ENCODE measurements around the gene ABCB6. TPM values are rescaled to one million over a fixed set of nuclear protein-coding genes. Genes with fewer than 3 reads are reported as not detected.

The ABCB6 gene
- total RNA-seq, 1 donor from 2014 or later = 27.3 TPM

DNA sequence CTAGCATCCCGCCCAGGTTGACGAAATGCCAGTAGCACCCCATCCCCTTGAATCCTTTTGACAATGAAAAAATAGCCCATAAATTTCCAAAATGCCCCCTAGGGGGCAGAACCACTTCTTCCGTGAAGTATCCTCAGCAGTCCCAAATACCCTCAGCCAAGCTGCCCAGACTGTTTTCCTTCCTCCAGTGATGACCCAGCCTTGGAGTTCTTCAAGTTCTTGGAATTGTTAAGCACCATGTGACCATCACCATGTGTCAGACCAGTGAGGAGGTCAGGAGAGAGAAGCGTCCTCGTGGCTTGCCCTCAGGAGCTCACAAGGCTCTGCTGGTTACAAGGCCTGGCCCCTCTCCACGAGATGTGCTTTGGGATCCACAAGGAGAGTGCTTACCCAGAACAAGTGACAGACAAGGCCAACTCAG lies 47.5 kb downstream of the ABCB6 start:
- peak; percentile 12 to 68 for DNase-seq (ENCODE audit: low read depth in 2 of 2)

- DNase-seq (ENCODE audit: low read depth in 2 of 2) = no peak
Observed at GRCh38 chr2:219169930-219170654, 48.7 kb downstream of the ABCB6 start, which contains the start of gene SLC23A3. Gene SLC23A3, minus strand, starts transcription at chr2:219170029. Its CDS starts 45 bp downstream, at chr2:219169984.

GRCh38 chr2:219168932-219169331 lies 49.8 kb downstream of the ABCB6 start:
- DNase-seq (ENCODE audit: low read depth in 2 of 2) = no peak

DNA sequence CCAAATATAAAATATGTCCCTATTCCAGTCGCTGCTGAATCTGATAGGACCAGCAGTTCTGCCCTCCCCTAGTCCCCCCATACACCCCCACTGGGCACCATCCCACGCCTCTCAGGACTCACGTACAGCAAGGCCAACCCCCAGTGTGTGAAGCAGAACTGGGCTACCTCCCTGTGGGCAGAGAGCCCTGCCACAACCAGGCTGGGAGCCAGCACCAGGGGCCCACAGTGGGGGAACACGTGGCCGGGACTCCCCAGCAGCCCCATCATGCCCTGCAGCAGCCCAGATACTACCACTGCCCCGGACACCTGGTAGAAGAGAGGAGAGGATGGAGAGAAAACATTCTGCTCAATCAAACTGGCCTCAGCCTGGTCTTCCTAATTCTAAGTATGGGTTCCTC lies 50.2 kb downstream of the ABCB6 start:
- no peak for DNase-seq (ENCODE audit: low read depth in 2 of 2)

DNA sequence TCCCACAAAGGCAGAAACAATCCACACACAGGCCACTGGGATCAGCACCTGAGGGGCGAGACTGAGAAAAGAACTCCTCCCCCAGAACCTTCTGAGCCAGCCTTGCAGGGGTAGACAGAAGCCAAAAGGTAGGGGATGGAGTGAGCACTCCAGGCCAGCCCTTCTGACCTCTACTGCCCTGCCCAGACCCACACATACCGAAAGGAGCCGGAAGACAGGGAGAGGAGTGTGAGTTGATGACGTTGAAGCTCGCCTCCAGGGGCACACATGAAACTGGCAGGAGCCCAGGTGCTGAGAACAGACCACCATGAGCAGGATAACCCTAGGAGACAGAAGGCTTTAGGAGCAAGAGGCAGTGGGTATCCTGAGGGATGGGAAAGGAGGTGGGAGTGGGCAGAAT lies 50.8 kb downstream of the ABCB6 start:
- DNase-seq (ENCODE audit: low read depth in 2 of 2) = no peak

DNA sequence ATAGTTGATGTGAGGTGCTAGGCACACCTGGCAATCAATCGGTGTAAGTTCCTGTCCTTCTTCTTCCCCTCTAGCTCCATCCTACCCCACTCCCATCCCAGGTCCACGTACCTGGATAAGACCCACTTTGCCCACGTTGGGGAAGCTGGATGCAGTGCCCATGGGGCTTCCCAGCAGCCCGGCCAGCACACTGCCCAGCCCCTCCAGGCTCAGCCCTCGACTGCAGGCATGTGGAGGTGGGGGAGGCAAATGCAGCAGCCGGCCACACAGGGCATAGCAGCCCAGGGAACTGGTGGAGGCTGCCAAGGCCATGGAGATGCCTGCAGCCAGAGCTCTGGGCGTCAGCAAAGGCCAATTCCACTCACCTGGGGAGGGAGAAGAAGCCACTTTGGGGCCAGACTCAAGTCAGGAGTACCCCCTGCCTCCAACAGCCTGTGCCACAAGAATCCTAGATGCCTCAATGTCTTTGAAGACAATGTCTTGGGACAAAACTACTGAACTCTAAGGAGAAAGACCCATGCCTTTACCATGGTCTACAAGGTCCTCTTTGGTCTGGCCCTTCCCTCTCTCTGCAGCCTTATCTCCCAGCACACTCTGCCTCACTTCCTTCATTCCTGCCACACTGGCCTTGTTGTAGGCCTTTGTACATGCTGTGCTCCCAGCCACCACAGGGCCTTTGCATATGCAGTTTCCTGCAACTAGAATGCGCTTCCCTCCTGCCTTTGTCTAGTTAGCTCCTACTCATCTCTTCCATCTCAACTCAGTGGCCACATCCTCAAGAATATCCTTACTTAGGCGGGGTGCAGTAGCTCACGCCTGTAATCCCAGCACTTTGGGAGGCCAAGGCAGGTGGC lies 53.5 kb downstream of the ABCB6 start:
- DNase-seq (ENCODE audit: low read depth in 2 of 2) = no peak

DNA sequence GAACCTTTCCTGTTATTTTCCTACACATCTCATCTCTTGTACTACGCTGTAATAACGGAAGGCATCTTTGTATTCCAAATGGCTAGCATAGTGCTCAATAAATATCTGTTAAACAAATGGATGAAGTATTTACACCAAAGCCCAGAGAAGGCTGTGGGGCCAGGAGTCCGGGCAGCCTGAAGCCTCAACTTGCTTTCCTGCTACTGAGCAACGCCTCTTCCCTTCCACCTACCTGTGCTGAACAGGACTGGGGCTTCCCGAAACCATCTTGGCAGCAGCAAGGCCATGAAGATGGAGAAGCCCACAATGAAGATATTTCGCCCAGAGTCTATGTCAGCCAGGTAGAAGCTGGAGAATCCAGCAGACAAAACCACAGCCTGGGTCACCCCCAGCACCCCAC lies 55.6 kb downstream of the ABCB6 start:
- DNase-seq (ENCODE audit: low read depth in 2 of 2) = no peak

GRCh38 chr2:219161097-219161496 lies 57.7 kb downstream of the ABCB6 start:
- DNase-seq (ENCODE audit: low read depth in 2 of 2) = no peak

- peak; percentile 83 to 95 for DNase-seq (ENCODE audit: low read depth in 2 of 2)
Observed at GRCh38 chr2:219160186-219161017, 58.4 kb downstream of the ABCB6 start, which contains the start of gene NHEJ1. Gene NHEJ1, minus strand, starts transcription at chr2:219160815. Its CDS starts 2,453 bp downstream, at chr2:219158362.

Other genes with a start within 250 kb of the ABCB6 start
- not detected in 2 replicates for gene FEV, start 233.8 kb downstream of the ABCB6 start, total RNA-seq
- not detected in 2 replicates for gene CRYBA2, start 225.5 kb downstream of the ABCB6 start, total RNA-seq
- gene CFAP65, start 177.4 kb downstream of the ABCB6 start, total RNA-seq = not detected in 2 replicates
- under 0.01 TPM in 2 replicates for gene IHH, start 158.0 kb downstream of the ABCB6 start, total RNA-seq
- 13.7 and 16.3 TPM in 2 replicates for gene NHEJ1, start 58.1 kb downstream of the ABCB6 start, total RNA-seq
- 0.64 and 0.89 TPM in 2 replicates for gene SLC23A3, start 48.9 kb downstream of the ABCB6 start, total RNA-seq
- gene CNPPD1, start 42.0 kb downstream of the ABCB6 start, total RNA-seq = 16.7 and 29.0 TPM in 2 replicates
- 49.0 and 65.2 TPM in 2 replicates for gene RETREG2, start 40.7 kb downstream of the ABCB6 start, total RNA-seq
- 20.0 and 22.1 TPM in 2 replicates for gene ZFAND2B, start 12.2 kb downstream of the ABCB6 start, total RNA-seq
- 34.5 and 60.4 TPM in 2 replicates for gene ATG9A, start 10.7 kb upstream of the ABCB6 start, total RNA-seq
- gene ANKZF1, start 10.8 kb upstream of the ABCB6 start, total RNA-seq = 15.8 and 19.2 TPM in 2 replicates
- 4.7 and 5.6 TPM in 2 replicates for gene GLB1L, start 26.5 kb upstream of the ABCB6 start, total RNA-seq
- 14.5 and 16.3 TPM in 2 replicates for gene STK16, start 26.5 kb upstream of the ABCB6 start, total RNA-seq
- gene TUBA4B, start 34.3 kb upstream of the ABCB6 start, total RNA-seq = not detected in 2 replicates
- 12.1 and 14.4 TPM in 2 replicates for gene TUBA4A, start 35.0 kb upstream of the ABCB6 start, total RNA-seq
- gene DNAJB2, start 60.4 kb upstream of the ABCB6 start, total RNA-seq = 15.4 and 30.0 TPM in 2 replicates
- gene PTPRN, start 90.4 kb upstream of the ABCB6 start, total RNA-seq = not detected in 2 replicates
- not detected in 2 replicates for gene RESP18, start 113.8 kb upstream of the ABCB6 start, total RNA-seq
- gene DNPEP, start 169.0 kb upstream of the ABCB6 start, total RNA-seq = 53.1 and 69.5 TPM in 2 replicates
- gene DES, start 199.4 kb upstream of the ABCB6 start, total RNA-seq = not detected in 2 replicates
- gene SPEG, start 215.9 kb upstream of the ABCB6 start, total RNA-seq = under 0.01 TPM in 1 of 2 replicates, not detected in the other